Dermis blood vessel endothelial cell (primary cell): Measurements from ENCODE around the gene LRRC52. TPM values are rescaled to one million over a fixed set of nuclear protein-coding genes. Genes with fewer than 3 reads are reported as not detected.
"Not testable (repeated sequence)": the region's sequence is repeated elsewhere in the genome, so short reads cannot be mapped to it uniquely, and the experiment has no call there.

Experiments
- DNase-seq: peaks from one replicate; pipeline ENCODE4 v3.0.0; 2010
- total RNA-seq: library from RNA; depleted of rRNA; stranded (reverse); fragments of >200 nt; gene quantifications from 2 replicates; pipeline ENCODE4 v1.2.3, GENCODE V29; 2014

The LRRC52 gene
- total RNA-seq, 1 donor from 2014 or later = not detected

DNA sequence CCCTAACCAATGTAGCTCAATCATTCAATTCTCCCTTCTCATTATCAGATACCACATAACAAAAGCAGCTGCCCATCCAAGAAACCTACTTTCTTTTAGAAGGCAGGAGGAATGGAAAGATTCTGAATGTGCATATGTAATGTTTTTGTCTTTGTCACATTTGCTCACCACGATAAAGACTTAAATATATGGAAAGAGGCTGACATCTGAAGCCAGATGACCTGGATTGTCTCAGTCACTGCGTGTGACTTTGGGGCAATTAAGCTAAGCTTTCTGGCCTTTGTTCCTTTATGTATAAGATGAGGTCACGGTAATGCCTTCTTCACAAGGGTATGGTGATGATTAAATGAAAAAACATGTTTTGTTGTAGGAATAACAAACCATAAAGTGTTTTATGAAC, 42.6 kb downstream of the LRRC52 start:
- no peak for DNase-seq

DNA sequence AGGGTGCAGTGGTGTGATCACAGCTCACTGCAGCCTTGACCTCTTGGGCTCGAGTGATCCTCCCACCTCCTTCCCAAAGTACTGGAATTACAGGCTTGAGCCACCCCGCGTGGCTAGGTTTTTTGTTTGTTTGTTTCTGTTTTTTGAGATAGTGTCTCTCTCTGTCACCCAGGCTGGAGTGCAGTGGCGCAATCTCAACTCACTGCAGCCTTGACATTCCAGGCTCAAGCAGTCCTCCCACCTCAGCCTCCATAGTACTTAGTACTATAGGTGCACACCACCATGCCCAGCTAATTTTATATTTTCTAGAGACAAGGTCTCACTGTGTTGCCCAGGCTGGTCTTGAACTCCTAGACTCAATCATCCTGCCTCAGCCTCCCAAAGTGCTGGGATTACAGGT, 47.6 kb downstream of the LRRC52 start:
- not testable (repeated sequence) for DNase-seq

DNA sequence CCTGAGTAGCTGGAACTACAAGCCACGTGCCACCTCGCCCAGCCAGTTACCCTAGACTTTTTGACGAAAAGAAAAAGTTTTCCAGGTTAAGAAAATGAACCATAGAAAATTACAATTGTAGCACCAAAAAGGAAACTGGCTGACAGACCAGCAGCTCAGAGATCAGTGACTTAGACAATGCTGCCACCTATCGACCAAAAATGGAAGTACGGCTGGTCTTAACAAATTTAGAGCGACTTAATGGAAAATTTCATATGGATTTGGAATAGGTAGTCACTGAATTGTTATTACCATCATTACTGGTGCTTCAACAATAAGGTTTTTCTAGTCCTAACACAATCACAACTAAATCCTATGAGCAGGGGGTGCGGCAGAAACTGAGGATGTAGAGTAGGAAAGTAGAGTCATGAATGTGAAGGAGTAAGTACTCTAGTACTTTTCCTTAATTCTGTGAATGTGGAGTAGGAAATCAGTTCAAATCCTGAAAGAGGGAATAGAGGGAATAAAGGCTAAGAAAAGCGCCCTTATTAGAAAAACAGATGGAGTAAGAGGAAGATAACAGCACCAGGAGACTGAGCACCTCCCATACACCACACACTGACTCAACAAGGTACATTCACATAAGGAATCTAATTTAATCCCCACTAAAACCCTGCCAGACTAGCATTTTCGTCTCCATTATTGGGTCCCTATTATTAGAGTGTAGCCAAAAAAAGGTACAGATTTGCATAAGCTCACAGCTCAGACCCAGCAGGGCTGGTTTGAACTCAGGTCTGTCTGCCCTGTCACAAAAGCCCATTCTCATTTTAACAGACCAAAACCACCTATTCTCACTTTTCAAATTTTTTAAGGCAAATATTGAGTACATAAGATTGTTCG, 49.4 kb downstream of the LRRC52 start:
- peak; percentile 92 for DNase-seq

DNA sequence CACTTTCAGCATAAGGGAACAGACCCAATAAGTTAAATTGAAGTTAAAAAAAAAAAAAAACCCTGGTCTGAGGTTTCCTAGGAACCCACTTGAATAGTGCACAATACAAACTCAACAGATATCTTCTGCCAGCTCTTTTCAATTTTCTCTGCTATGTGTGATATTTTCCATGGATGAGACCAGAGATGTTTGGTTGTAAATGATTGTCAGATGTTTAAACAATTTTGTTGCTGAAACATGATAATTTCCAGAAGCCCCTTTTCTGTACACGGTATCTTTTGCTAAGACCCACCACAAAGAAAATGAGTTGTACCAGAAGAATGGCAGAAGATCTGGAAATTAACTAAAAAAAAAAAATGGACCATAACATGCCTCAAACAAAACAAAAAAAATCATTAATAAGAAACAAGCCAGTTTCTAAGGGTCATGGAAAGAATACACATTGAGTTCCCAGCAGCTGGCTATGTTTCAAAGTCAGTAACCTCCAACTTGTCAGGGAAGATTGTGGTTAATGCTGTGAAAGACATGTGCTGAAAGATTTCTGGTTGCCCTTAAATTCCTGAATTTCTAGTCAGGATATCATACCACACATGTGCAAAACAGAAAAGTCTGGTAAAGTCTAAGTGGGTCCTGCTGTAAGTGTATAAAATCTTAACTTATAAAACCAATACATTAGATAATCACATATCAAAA, 51.6 kb downstream of the LRRC52 start:
- no peak for DNase-seq

DNA sequence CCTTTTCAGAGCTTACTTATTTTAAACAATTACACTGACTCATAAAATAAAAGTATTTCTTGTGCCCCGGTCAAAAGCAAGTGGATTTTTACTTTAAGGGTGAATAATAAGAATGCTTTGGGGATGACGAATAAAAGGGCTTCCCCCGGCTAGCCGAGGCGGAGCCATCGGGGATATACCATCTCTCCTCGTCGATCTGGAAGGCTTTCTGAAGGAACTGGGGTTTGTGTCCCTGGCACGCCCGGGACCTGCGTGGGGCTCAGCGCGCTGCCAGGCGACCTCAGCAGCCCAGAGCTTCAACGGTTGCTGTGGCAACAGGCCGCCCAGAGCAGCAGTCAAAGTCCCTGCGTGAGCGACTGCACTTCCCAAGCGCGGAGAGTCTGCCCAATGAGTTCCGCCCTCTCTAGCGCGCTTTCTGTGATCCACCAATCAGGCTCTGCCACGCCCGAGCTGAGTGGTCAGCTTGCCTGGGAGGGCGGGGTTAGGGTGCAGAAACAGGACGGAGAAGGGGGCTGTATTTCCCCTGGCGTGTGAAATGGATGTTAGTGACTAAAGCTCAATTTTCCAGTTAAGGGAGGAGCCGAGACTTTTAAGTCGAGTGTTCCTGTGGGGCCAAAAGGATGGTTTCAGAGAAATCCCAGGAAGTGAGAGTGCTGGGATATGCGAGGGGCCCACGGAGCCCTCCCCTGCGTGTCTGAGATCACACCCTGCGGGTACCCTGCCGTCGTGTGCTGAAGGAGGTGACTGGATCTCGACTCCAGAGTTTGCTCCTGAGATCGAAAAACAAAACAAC, 54.3 kb downstream of the LRRC52 start:
- DNase-seq = peak; percentile 98

DNA sequence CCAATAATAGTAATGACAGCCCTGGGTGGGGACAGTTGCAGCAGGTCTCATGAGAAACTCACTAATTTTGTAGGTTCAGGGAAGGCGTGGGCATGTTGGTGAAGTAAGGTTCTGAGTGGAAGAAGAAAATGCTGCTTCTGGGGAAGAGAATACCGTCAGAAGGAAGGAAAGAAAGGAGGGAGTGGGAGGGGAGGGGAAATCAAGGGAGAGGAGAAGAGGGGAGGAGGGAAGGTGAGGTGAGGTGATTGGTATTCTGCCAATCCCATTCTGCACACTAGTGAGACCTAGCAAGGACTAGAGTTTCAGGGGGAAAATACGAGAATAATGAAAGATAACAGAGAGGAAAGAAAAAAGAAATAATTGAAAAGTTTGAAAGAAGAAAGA, 54.9 kb downstream of the LRRC52 start:
- DNase-seq = no peak

DNA sequence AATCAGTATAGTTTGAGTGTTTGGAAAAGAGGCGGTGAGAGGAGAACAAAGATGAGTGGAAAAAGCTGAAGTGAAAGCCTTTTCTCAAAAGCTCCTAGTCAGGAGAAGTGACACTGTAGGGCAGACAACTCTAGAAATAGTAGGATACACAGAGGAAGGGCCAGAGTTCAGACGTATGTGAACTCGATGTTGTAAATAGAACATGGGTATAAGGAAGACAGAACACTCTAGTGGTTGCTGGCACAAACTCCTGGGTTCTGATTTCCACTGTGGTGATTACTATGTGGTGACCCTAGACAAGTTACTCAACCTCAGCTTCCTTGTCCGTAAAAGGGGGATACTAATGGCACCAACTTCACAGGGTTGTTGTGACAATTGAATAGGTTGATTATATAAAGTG, 57.0 kb downstream of the LRRC52 start:
- no peak for DNase-seq

DNA sequence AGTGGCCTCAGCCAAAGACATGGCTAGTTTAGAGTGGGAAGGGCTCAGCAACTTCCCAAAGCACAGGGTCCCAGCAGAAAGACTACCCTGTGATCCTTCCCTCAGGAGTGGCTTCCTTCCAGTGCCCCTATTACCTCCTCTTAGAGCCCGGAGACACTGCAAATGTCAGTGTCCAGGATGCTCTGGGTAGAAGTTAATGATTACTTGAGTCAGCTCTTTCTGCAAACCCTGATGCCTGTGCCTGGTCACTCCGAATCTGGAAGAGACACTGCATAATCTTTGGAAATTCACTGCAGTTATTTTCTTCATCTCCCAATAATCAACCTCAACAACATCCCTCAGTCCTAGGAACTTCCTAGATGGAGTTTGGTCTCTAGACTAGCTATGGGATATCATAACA, 60.0 kb downstream of the LRRC52 start:
- DNase-seq = no peak

DNA sequence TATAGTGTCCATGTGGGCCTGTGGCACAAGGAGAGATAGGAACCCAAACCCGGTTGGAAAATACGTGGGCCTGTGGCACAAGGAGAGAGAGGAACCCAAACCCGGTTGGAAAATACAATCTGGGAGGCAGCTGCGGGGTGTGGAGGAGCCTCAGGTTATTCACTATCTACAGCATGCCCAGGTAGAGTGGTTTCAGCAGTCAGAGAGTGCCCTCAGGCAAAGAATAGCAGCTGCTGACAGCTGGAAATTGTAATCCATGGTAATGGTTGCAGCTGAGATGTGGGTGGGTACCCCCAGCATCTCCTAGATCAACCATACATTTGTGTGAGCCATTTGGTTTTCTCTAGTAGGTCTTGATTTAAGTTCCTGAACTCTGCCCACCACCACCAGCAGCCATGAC, 61.4 kb downstream of the LRRC52 start:
- DNase-seq = no peak

DNA sequence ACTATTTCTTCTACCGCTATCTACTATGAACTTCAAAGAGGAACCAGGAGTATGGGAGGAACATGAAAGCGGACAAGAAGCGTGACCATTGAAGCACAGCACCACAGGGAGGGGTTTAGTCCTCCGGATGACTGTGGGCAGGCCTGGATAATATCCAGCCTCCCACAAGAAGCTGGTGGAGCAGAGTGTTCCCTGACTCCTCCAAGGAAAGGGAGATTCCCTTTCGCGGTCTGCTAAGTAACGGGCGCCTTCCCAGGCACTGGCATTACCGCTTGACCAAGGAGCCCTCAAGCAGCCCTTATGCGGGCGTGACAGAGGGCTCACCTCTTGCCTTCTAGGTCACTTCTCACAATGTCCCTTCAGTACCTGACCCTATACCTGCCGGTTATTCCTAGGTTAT, 62.9 kb downstream of the LRRC52 start:
- not testable (repeated sequence) for DNase-seq

DNA sequence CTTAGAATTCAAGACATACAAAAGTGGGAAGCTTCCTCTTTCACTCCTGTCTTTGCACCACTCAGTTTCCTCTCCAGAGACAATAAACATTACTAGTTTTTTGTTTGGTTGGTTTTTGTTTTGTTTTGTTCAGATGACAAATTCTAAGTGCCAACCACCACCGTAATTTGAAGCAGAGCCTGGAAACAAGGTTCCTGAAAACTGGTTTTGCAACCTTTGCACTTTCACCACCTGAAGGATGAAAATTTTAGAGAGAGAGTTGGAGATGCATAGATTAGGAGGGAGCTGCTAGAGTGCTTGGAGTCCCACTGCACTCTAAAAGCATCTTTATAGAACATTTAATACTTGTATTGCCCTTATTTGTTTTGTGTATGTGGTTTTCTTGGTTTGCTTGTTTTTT, 67.1 kb downstream of the LRRC52 start:
- DNase-seq = no peak

DNA sequence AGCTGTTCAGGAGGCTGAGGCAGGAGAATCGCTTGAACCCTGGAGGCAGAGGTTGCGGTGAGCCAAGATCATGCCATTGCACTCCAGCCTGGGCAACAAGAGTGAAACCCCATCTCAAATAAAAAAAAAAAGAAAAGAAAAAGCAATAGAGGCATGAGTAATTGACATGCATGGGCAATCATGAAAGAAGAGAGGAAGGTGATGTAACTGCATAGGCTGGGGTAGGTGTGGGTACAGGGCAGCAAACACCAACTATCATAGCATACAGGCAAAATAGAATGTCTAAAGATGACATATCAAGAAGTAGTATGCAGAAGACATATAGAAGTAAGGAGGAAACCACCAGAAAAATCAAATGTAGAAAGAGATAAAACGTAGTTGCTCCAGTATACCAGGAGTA, 68.3 kb downstream of the LRRC52 start:
- no peak for DNase-seq

Other genes starting within 250 kb of the LRRC52 start
- gene LMX1A, start 187.3 kb upstream of the LRRC52 start, total RNA-seq = not detected in 2 replicates
- not detected in 2 replicates for gene RXRG, start 98.9 kb upstream of the LRRC52 start, total RNA-seq
- 103 and 166 TPM in 2 replicates for gene MGST3, start 87.2 kb downstream of the LRRC52 start, total RNA-seq
- gene ALDH9A1, start 154.6 kb downstream of the LRRC52 start, total RNA-seq = 107 and 140 TPM in 2 replicates
- 59.3 and 78.3 TPM in 2 replicates for gene TMCO1, start 224.9 kb downstream of the LRRC52 start, total RNA-seq